Smooth muscle cell of the pulmonary artery (primary cell): ENCODE measurements around the gene BAD. TPM values are rescaled to one million over a fixed set of nuclear protein-coding genes. Genes with fewer than 3 reads are reported as not detected.

ENCODE experiments used
- total RNA-seq: library from RNA; depleted of rRNA; stranded (reverse); fragments of >200 nt; gene quantifications from 2 replicates; pipeline ENCODE4 v1.2.3, GENCODE V29; 2014

BAD gene
- total RNA-seq, 1 donor from 2014 or later, result 52.2 TPM

Other genes with a start within 250 kb of the BAD start
- gene FLRT1, start 248.7 kb downstream of the BAD start, total RNA-seq, result 0.03 and 0.07 TPM in 2 replicates
- 12.6 and 19.2 TPM in 2 replicates for gene MACROD1, start 118.6 kb downstream of the BAD start, total RNA-seq
- gene STIP1, start 98.5 kb downstream of the BAD start, total RNA-seq, result 111 and 134 TPM in 2 replicates
- 4.1 and 21.1 TPM in 2 replicates for gene FERMT3, start 77.9 kb downstream of the BAD start, total RNA-seq
- 26.2 and 30.4 TPM in 2 replicates for gene TRPT1, start 58.5 kb downstream of the BAD start, total RNA-seq
- gene NUDT22, start 58.4 kb downstream of the BAD start, total RNA-seq, result 46.1 and 50.8 TPM in 2 replicates
- gene DNAJC4, start 54.1 kb downstream of the BAD start, total RNA-seq, result 13.2 and 14.5 TPM in 2 replicates
- 54.3 and 83.2 TPM in 2 replicates for gene VEGFB, start 50.1 kb downstream of the BAD start, total RNA-seq
- gene FKBP2, start 43.6 kb downstream of the BAD start, total RNA-seq, result 80.7 and 81.8 TPM in 2 replicates
- gene PPP1R14B, start 37.7 kb downstream of the BAD start, total RNA-seq, result 144 and 186 TPM in 2 replicates
- 39.9 and 51.0 TPM in 2 replicates for gene PLCB3, start 33.1 kb downstream of the BAD start, total RNA-seq
- gene GPR137, start 1.2 kb upstream of the BAD start, total RNA-seq, result 14.8 and 15.1 TPM in 2 replicates
- 0.13 and 0.20 TPM in 2 replicates for gene KCNK4, start 6.6 kb upstream of the BAD start, total RNA-seq
- not detected in 2 replicates for gene CATSPERZ, start 15.7 kb upstream of the BAD start, total RNA-seq
- 26.0 and 31.1 TPM in 2 replicates for gene ESRRA, start 20.9 kb upstream of the BAD start, total RNA-seq
- 150 and 180 TPM in 2 replicates for gene TRMT112, start 32.9 kb upstream of the BAD start, total RNA-seq
- 148 and 174 TPM in 2 replicates for gene PRDX5, start 33.5 kb upstream of the BAD start, total RNA-seq
- gene CCDC88B, start 55.5 kb upstream of the BAD start, total RNA-seq, result 0.85 and 1.2 TPM in 2 replicates
- 37.9 and 52.5 TPM in 2 replicates for gene RPS6KA4, start 74.5 kb upstream of the BAD start, total RNA-seq